SK-N-DZ (cell line): Measurements from ENCODE around the gene TMEM52B.
"Not testable (repeated sequence)": the region's sequence is repeated elsewhere in the genome, so short reads cannot be mapped to it uniquely, and the experiment has no call there.

Source experiments
- DNase-seq: peaks from one replicate; pipeline ENCODE4 v3.0.0-alpha.2; 2015; ENCODE audit warnings: low spot score

Gene TMEM52B

GRCh38 chr12:10211940-10212738 is 33.3 kb downstream of the TMEM52B start:
- DNase-seq, result peak; percentile 92

- peak; percentile 80 for DNase-seq
Measured at GRCh38 chr12:10212739-10213131, 33.9 kb downstream of the TMEM52B start, which contains the start of gene GABARAPL1. TSS of gene GABARAPL1 (plus strand) at chr12:10212877. CDS start at chr12:10213130, 253 bp downstream.

- DNase-seq, result peak; percentile 50
Measured at GRCh38 chr12:10213168-10214135, 34.6 kb downstream of the TMEM52B start.

GRCh38 chr12:10214136-10214894 is 35.5 kb downstream of the TMEM52B start:
- no peak for DNase-seq

- no peak for DNase-seq
Measured at GRCh38 chr12:10214895-10215267, 36.0 kb downstream of the TMEM52B start.

- no peak for DNase-seq
Measured at GRCh38 chr12:10215436-10215835, 36.6 kb downstream of the TMEM52B start.

- DNase-seq, result not testable (repeated sequence)
Measured at GRCh38 chr12:10215946-10216345, 37.1 kb downstream of the TMEM52B start.

- no peak for DNase-seq
Measured at GRCh38 chr12:10218021-10218420, 39.2 kb downstream of the TMEM52B start.

- DNase-seq, result no peak
Measured at GRCh38 chr12:10220398-10221077, 41.7 kb downstream of the TMEM52B start.

- DNase-seq, result no peak
Measured at GRCh38 chr12:10221846-10222245, 43.0 kb downstream of the TMEM52B start.

- DNase-seq, result no peak
Measured at GRCh38 chr12:10223208-10223607, 44.4 kb downstream of the TMEM52B start.

GRCh38 chr12:10225426-10225825 is 46.6 kb downstream of the TMEM52B start:
- DNase-seq, result not testable (repeated sequence)

GRCh38 chr12:10226086-10226485 is 47.3 kb downstream of the TMEM52B start:
- DNase-seq, result no peak

GRCh38 chr12:10226731-10227130 is 47.9 kb downstream of the TMEM52B start:
- DNase-seq, result no peak

- no peak for DNase-seq
Measured at GRCh38 chr12:10227648-10228047, 48.8 kb downstream of the TMEM52B start.

GRCh38 chr12:10234562-10234961 is 55.7 kb downstream of the TMEM52B start:
- no peak for DNase-seq

GRCh38 chr12:10235761-10236631 is 57.2 kb downstream of the TMEM52B start:
- peak; percentile 39 for DNase-seq

- DNase-seq, result no peak
Measured at GRCh38 chr12:10236720-10237119, 57.9 kb downstream of the TMEM52B start.

- no peak for DNase-seq
Measured at GRCh38 chr12:10238526-10238925, 59.7 kb downstream of the TMEM52B start.

- DNase-seq, result no peak
Measured at GRCh38 chr12:10241290-10241689, 62.5 kb downstream of the TMEM52B start.
